K562 (cell line): ENCODE data around the gene UBXN11. TPM values are rescaled to one million over a fixed set of nuclear protein-coding genes. Genes with fewer than 3 reads are reported as not detected.

Experiments used
- BRCA1 ChIP-seq, 2 experiments: fragments of 450-650 bp in 1 of 2; sonication (generic) in 1 of 2; formaldehyde crosslinking in 1 of 2; IDR thresholded peaks; 2 replicates each; pipeline versions ENCODE4 v1.5.0 to v1.6.1; 2017 to 2020; ENCODE audit warnings: mild to moderate bottlenecking in 1 of 2, missing genetic modification reagents in 1 of 2
- HMG20B ChIP-seq: fragments of 250-450 bp; sonication (Bioruptor Pico); IDR thresholded peaks from 2 replicates; pipeline ENCODE4 v1.5.0; 2021; ENCODE audit warnings: mild to moderate bottlenecking
- KAT8 ChIP-seq: fragments of 450-650 bp; IDR thresholded peaks from 2 replicates; pipeline ENCODE4 v1.6.1; 2016; ENCODE audit warnings: low read depth, mild to moderate bottlenecking
- MTA2 ChIP-seq: fragments of 450-650 bp; IDR thresholded peaks from 2 replicates; pipeline ENCODE4 v1.6.1; 2016; ENCODE audit warnings: low read depth
- PTRF ChIP-seq: fragments of 450-650 bp; IDR thresholded peaks from 2 replicates; pipeline ENCODE4 v1.6.1; 2016; ENCODE audit warnings: mild to moderate bottlenecking, missing genetic modification characterization, missing compliant biosample characterization
- PYGO2 ChIP-seq: fragments of 450-650 bp; IDR thresholded peaks from 2 replicates; pipeline ENCODE4 v1.6.1; 2016; ENCODE audit warnings: mild to moderate bottlenecking, missing genetic modification characterization, moderate library complexity, missing compliant biosample characterization
- RBM17 ChIP-seq: fragments of 200-400 bp; formaldehyde crosslinking; IDR thresholded peaks from 2 replicates; pipeline ENCODE4 v1.6.1; 2017; ENCODE audit warnings: low read depth, mild to moderate bottlenecking, low read length, borderline replicate concordance
- SAFB2 ChIP-seq: fragments of 200-400 bp; formaldehyde crosslinking; IDR thresholded peaks from 2 replicates; pipeline ENCODE4 v1.6.1; 2018; ENCODE audit warnings: borderline replicate concordance, low read length, low read depth, moderate library complexity; ENCODE audit not compliant: severe bottlenecking
- TAF1 ChIP-seq: IDR thresholded peaks from 2 replicates; pipeline ENCODE4 v1.6.1; 2011; ENCODE audit warnings: mild to moderate bottlenecking, low read length, moderate library complexity; ENCODE audit not compliant: insufficient read depth, control insufficient read depth, severe bottlenecking; ENCODE audit errors: extremely low read depth
- ZFP1 ChIP-seq: fragments of 450-650 bp; formaldehyde crosslinking; IDR thresholded peaks from 2 replicates; pipeline ENCODE4 v1.4.0; 2020; ENCODE audit warnings: mild to moderate bottlenecking, mixed read lengths
- ZFP36 ChIP-seq: fragments of 150-350 bp; IDR thresholded peaks from 2 replicates; pipeline ENCODE4 v1.6.1; 2018; ENCODE audit warnings: low read length, low read depth; ENCODE audit not compliant: partially characterized antibody
- ZNF75A ChIP-seq: fragments of 450-650 bp; formaldehyde crosslinking; IDR thresholded peaks from 2 replicates; pipeline ENCODE4 v1.4.0; 2020; ENCODE audit warnings: mild to moderate bottlenecking
- polyA plus RNA-seq, 8 experiments: library from polyadenylated mRNA; depleted of rRNA in 4 of 8; stranded (reverse) in 5 of 8; unstranded in 3 of 8; fragments of >200 nt; fragmentation: Nextera tagmentation in 2 of 8; fragmentation: Illumina TruSeq in 1 of 8; extraction: Ambion mirVana in 2 of 8; extraction: Trizol in 1 of 8; gene quantifications; 2 replicates each; pipeline versions ENCODE4 v1.2.1 to v1.2.3, GENCODE V29; 2011 to 2014; ENCODE audit warnings: inconsistent platforms in 1 of 8, missing spikeins in 1 of 8
- total RNA-seq, 7 experiments: library from RNA; depleted of rRNA in 6 of 7; stranded (reverse); fragments of >200 nt in 6 of 7; fragmentation: Illumina TruSeq in 2 of 7; extraction: Trizol in 2 of 7; gene quantifications; 2 replicates each; pipeline versions ENCODE4 v1.2.1 to v1.2.3, GENCODE V29; 2011 to 2021; ENCODE audit warnings: low replicate concordance in 1 of 7
- TF ChIP-seq, protein P1 (sequence below): fragments of 450-650 bp; conservative IDR thresholded peaks from 2 replicates; pipeline ENCODE4 v1.6.1; 2016; ENCODE audit warnings: missing genetic modification characterization, low read depth, mild to moderate bottlenecking, control low read depth, missing compliant biosample characterization
- TF ChIP-seq, protein P2 (sequence below): fragments of 200-800 bp; sonication (Bioruptor generic); IDR thresholded peaks from 2 replicates; pipeline ENCODE4 v1.6.1; 2016; ENCODE audit warnings: missing genetic modification characterization, missing compliant biosample characterization
- TF ChIP-seq, protein P3 (sequence below): fragments of 450-650 bp; IDR thresholded peaks from 2 replicates; pipeline ENCODE4 v1.6.1; 2016; ENCODE audit warnings: low read depth, mild to moderate bottlenecking, moderate library complexity
- TF ChIP-seq, protein P4 (sequence below): IDR thresholded peaks from 3 replicates; pipeline ENCODE4 v1.6.1; 2011; ENCODE audit warnings: borderline replicate concordance, mild to moderate bottlenecking, moderate library complexity; ENCODE audit not compliant: insufficient read length; ENCODE audit errors: extremely low read depth

The UBXN11 gene
- total and polyA plus RNA-seq, 9 of the 15 experiments (the other 6 are each of a cell fraction or from before 2014, with no cell fraction given), result 0.48 to 34.3 (median 11.3) TPM

DNA sequence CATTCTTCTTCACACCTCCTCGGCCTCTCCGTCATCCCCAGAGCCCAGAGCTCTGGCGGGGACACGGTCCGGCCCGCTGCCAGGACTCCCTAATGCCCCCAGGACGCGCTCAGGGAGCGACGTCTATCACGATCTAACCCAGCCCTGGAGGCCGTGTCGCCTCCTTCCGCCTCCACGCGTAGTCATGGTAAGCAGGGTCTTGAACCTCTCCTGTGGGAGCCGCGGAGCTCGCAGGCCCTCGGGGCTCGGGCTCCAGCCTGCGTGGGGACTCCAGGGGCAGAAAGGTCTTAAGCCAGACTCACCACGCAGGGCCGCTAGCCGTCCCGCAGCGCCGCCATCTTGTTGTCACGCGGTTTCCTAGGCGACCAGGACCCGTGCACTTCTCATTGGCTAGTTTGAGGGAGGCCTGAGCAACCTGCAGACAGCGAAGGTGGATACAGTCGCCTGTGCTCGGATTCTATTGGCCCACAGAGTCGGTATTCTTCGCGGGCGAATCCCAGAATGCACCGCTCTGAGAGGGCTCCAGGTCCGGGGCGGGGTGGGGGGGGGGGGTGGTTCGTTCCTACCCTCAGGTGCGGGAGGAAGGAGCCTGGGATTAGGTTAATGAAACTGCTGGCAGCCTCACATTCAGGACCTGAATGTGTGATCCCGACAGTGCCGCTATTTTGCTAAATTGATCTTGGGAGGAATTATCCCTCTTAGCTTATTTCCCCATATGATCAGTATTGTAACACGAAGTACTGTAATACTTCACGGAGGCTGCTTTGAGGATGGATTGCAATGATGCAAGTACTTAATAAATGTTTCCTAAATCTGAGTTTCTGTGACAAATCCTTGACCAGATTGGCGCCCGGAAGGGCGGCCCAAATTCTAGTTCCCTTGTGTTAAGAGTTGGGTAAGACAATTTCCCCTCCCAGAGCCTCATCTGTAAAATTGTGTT is at the start of gene UBXN11 (continued):
- TF ChIP-seq, protein P1, sequence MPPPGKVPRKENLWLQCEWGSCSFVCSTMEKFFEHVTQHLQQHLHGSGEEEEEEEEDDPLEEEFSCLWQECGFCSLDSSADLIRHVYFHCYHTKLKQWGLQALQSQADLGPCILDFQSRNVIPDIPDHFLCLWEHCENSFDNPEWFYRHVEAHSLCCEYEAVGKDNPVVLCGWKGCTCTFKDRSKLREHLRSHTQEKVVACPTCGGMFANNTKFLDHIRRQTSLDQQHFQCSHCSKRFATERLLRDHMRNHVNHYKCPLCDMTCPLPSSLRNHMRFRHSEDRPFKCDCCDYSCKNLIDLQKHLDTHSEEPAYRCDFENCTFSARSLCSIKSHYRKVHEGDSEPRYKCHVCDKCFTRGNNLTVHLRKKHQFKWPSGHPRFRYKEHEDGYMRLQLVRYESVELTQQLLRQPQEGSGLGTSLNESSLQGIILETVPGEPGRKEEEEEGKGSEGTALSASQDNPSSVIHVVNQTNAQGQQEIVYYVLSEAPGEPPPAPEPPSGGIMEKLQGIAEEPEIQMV (tag), result no peak
- no peak for TF ChIP-seq HMG20B (CRISPR knock-in tag)
- no peak for TF ChIP-seq PYGO2 (tag)
- TF ChIP-seq, protein P2, sequence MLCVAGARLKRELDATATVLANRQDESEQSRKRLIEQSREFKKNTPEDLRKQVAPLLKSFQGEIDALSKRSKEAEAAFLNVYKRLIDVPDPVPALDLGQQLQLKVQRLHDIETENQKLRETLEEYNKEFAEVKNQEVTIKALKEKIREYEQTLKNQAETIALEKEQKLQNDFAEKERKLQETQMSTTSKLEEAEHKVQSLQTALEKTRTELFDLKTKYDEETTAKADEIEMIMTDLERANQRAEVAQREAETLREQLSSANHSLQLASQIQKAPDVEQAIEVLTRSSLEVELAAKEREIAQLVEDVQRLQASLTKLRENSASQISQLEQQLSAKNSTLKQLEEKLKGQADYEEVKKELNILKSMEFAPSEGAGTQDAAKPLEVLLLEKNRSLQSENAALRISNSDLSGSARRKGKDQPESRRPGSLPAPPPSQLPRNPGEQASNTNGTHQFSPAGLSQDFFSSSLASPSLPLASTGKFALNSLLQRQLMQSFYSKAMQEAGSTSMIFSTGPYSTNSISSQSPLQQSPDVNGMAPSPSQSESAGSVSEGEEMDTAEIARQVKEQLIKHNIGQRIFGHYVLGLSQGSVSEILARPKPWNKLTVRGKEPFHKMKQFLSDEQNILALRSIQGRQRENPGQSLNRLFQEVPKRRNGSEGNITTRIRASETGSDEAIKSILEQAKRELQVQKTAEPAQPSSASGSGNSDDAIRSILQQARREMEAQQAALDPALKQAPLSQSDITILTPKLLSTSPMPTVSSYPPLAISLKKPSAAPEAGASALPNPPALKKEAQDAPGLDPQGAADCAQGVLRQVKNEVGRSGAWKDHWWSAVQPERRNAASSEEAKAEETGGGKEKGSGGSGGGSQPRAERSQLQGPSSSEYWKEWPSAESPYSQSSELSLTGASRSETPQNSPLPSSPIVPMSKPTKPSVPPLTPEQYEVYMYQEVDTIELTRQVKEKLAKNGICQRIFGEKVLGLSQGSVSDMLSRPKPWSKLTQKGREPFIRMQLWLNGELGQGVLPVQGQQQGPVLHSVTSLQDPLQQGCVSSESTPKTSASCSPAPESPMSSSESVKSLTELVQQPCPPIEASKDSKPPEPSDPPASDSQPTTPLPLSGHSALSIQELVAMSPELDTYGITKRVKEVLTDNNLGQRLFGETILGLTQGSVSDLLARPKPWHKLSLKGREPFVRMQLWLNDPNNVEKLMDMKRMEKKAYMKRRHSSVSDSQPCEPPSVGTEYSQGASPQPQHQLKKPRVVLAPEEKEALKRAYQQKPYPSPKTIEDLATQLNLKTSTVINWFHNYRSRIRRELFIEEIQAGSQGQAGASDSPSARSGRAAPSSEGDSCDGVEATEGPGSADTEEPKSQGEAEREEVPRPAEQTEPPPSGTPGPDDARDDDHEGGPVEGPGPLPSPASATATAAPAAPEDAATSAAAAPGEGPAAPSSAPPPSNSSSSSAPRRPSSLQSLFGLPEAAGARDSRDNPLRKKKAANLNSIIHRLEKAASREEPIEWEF (CRISPR knock-in tag), result no peak
- no peak for TF ChIP-seq BRCA1 (IDR thresholded peaks at IDR 0.05)
- no peak for TF ChIP-seq BRCA1 (CRISPR knock-in tag; IDR thresholded peaks at IDR 0.05)
- no peak for TF ChIP-seq PTRF (tag)
- no peak for TF ChIP-seq KAT8
- TF ChIP-seq, protein P3, sequence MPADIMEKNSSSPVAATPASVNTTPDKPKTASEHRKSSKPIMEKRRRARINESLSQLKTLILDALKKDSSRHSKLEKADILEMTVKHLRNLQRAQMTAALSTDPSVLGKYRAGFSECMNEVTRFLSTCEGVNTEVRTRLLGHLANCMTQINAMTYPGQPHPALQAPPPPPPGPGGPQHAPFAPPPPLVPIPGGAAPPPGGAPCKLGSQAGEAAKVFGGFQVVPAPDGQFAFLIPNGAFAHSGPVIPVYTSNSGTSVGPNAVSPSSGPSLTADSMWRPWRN, result no peak
- TF ChIP-seq ZNF75A, result no peak
- TF ChIP-seq ZFP36, result no peak
- TF ChIP-seq, protein P4, sequence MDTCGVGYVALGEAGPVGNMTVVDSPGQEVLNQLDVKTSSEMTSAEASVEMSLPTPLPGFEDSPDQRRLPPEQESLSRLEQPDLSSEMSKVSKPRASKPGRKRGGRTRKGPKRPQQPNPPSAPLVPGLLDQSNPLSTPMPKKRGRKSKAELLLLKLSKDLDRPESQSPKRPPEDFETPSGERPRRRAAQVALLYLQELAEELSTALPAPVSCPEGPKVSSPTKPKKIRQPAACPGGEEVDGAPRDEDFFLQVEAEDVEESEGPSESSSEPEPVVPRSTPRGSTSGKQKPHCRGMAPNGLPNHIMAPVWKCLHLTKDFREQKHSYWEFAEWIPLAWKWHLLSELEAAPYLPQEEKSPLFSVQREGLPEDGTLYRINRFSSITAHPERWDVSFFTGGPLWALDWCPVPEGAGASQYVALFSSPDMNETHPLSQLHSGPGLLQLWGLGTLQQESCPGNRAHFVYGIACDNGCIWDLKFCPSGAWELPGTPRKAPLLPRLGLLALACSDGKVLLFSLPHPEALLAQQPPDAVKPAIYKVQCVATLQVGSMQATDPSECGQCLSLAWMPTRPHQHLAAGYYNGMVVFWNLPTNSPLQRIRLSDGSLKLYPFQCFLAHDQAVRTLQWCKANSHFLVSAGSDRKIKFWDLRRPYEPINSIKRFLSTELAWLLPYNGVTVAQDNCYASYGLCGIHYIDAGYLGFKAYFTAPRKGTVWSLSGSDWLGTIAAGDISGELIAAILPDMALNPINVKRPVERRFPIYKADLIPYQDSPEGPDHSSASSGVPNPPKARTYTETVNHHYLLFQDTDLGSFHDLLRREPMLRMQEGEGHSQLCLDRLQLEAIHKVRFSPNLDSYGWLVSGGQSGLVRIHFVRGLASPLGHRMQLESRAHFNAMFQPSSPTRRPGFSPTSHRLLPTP, result no peak
- peak; percentile 58 for TF ChIP-seq TAF1
- no peak for TF ChIP-seq RBM17
- TF ChIP-seq MTA2, result no peak
- TF ChIP-seq ZFP1 (CRISPR knock-in tag), result no peak
- no peak for TF ChIP-seq SAFB2
